8988T (cell line): ENCODE data around the gene TSC22D3.
A peak's percentile ranks its signal among the peaks of the same experiment; 100 is the strongest.

Experiments used
- DNase-seq: peaks from one replicate; pipeline ENCODE4 v3.0.0; 2011

The TSC22D3 gene

DNA sequence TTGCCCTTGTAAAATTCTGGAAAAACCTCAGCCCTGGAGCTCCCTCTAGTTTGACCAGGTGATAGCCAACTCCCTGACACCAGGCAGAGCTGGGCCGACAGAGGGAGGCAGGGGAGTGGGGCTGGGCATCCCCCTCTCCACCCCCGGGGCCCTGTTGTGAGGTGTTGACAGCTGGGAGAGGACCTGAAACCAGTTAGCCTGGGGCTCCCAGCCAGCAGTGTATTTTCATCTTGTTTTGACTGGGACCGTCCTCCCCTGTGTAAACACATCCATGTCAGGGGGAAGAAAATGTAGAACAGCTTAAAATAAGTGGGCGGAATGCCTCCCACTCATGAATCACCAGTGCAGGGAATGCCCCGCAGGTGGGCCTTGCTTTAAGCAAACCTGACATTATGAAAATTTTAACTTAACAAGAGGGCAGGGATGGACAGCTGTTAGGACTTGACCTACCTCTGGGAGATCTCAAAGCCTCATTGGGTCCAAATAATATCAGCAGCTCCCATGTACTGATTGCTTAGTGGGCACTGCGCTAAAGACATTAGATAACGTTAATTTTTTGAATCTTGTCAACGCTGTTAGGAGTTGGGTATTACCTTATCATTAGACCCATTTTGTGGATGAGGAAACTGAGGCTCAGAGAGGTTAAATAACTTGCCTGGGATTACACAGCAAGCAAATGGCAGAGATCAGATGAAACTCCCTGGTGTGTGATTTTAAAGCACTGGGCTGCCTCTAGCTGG lies 45.9 kb downstream of the TSC22D3 start:
- no peak for DNase-seq

GRCh38 chrX:107728371-107729099 lies 47.1 kb downstream of the TSC22D3 start:
- no peak for DNase-seq

DNA sequence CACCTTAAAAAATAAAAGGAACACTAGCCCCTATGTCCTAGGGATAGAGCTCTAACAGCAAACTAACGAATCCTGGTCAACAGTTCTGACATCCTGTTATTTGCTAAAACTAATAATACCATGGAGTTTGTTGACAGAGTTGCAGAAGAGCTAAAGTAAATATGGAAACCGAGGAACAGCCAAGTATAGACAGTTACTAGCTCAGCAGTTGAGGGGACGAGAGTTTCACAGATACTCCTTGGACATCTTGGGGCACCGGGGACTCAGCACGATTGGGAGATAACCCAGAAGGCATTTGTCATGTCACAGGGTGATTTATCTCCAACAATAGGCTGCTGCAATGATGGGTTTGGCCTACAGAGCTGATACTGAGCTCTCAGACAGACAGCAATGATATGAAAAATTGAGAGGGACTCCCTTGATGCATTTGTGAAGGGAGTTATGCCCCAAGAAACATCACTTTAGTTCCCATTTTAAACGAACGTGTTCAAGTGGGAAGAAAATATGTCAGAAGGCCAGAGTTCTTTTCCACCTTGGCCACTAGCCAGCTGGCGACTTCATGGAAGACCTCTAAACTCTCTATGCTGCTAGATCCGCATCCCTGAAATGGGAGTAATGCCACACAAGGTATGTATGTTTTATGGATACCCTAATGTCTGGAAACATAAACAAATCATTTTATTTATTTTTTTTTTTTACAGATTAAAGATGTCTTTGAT lies 48.6 kb downstream of the TSC22D3 start:
- no peak for DNase-seq

DNA sequence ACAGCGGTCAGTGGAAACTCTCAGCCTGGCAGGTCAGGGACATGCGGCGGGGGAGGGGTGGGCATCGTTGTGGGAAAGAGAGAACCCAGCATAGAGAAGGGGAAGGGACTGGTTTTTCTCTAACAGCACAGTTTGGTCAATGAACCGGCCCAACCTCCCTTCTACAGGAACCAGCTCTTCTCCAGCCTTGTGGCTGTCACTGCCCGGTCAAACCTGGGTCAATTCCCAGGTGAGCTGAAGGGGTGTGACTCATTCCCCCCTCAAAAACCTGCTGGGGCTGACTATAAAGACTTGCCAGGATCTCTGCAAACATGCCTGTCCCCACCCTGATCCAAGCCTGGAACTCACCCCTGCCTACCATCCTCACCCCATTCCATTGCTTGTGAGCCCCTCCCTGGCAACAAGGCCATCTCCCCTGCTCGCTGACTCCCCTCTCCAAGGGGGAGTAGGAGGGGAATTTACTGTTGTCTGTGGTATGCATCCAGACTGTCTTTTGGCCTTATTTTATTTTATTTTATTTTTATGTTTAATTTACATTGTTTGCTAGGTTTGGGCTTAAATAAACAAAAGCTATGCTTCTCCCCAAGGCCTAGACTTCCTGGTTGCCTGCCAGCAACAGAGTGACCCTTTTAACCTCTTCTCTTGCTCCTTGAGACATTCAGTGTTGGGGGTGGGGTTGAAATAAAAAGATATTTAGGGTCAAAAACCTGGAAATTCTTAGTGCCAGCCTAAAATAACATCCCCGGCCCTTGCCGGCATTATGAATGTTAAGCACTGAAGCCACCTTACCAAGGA lies 49.6 kb downstream of the TSC22D3 start:
- DNase-seq: no peak

GRCh38 chrX:107724653-107725052 lies 50.9 kb downstream of the TSC22D3 start:
- DNase-seq: no peak

- DNase-seq: no peak
Measured at GRCh38 chrX:107723511-107723910, 52.1 kb downstream of the TSC22D3 start.

GRCh38 chrX:107721966-107722707 lies 53.5 kb downstream of the TSC22D3 start:
- DNase-seq: no peak

GRCh38 chrX:107721318-107721717 lies 54.3 kb downstream of the TSC22D3 start:
- DNase-seq: no peak

GRCh38 chrX:107718156-107718621 lies 57.4 kb downstream of the TSC22D3 start:
- peak; percentile 62 for DNase-seq

DNA sequence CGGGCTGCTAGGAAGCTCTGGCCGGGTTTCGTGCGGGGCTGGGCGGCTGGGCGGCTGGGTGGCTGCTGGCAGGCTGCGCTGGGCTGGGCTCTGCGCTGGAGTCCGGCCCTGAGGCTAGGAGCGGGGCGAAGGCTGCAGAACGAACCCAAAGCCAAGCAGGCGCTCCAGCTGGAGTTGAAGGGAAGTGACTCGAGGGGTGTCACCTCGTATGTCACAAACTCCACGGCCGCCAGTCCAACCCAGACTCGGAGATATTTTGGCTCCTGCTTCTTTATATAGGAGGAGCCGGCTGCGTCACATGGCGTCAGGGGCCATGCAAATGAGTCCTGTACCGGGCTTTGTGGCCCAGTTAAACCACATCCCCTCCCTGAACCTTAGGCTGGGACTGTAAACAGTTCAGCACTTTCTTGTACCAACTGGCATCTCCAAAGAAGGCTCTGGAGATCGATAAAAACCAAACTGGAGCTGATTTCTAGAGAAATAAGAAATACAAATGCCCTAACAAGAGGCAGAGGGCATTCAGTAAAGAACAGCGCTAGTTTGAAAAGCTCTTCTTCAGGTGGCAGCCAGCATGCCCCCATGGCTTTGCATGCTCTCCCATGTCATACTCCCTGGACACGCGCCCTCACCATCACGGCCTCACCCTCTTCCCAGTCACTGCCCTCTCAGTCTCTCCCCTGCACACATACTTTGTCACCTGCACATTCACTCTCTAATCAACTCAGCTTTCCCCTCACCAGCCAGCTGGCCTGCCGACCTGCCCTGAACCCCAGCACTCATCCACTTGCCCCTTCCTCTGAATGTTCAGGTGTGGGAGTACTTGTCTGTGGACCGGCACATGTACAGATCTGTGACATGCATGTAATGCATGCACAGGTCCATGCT lies 58.5 kb downstream of the TSC22D3 start:
- DNase-seq: no peak

DNA sequence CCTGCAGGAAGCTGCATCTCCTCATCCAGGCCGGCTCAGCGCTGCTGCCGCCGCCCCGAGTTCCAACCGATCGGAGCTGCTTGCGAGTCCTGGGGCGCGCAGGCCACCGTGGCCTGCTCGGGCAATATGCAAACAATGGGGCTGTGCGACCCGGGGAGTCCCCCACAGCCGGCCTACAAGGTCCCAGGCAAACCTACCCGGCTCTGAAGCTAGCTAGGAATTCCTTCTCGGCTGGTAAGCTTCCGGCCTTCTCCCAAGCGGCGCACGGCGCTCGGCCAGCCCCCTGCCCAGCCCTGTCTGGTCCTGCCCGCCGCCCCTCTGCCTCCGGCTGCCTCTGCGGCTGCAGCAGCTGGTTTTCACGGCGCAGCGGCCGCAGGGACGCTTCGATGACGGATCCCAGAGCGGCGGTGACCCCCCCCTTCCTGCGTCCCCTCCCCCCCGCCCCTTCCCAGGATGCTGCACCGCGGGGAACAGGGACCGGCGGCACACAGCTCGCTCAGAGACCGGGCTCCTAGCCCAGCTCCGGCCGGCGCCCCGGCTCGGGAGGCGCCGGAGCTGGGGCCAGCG lies 59.4 kb downstream of the TSC22D3 start:
- DNase-seq: no peak

- no peak for DNase-seq
Measured at GRCh38 chrX:107715331-107716117, 60.1 kb downstream of the TSC22D3 start.

- peak; percentile 35 for DNase-seq
Measured at GRCh38 chrX:107714206-107714891, 61.2 kb downstream of the TSC22D3 start.

DNA sequence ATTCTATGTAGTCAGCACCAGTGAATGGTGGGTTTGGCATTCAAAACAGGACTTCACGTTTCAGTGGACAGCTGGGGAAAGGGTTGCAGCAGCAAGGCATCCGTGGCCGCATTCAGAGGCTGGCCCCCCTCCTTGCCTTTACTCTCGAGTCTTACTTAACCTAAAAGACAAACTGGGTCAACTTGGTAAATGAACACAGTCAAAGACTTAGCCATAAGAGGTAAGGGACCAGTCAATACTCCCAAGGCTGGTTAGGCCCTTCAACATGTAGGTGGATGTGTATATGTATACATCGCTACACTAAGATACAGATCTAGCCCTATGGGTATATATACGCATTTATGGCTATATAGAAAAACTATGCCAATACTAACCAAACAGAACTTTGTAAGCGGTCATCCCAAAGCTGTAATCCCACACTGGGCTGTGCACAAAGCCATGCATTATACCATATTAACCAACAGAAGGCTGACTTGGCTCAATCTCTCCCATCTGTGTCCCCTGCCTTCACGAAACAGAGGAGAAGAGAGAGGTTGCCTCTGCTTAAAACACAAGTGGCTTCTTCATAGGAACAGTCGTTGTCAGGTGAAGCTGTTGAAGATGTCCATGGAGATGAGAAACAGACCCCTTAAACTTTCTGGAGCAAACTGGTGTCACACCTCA lies 61.9 kb downstream of the TSC22D3 start:
- no peak for DNase-seq

- DNase-seq: no peak
Measured at GRCh38 chrX:107713203-107713542, 62.4 kb downstream of the TSC22D3 start.

GRCh38 chrX:107712231-107713202 lies 63.1 kb downstream of the TSC22D3 start:
- DNase-seq: no peak

DNA sequence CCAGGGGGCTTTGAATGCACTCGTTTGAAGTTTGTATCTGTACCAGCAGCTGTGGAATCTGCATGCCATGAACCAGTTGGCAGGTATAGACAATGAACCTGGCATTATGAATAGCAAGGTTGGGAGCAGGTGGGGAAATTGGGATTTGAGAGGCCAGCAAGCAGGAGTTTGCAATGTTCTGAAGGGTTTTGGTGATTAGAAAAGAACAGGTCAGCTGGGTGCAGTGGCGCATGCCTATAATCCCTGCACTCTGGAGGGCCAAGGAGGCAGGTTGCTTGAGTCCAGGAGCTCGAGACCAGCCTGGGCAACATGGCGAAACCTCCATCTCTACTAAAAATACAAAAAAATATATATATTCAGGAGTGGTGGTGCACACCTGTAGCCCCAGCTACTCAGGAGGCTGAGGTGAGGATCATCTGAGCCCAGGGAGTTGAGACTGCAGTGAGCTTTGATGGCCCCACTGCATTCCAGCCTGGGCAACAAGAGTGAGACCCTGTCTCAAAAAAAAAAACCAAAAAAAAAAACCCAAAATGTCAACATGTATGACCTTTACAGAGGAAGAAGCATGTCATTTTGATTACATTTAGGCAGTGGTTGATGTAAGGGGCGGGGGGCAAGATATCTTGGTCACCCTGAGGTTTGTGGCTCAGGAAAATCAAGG lies 63.9 kb downstream of the TSC22D3 start:
- DNase-seq: no peak
